SH-SY5Y (cell line): ENCODE measurements around the gene SF3A2.

Experiments used
- GATA2 ChIP-seq: IDR thresholded peaks from 2 replicates; pipeline ENCODE4 v1.6.1; 2011; ENCODE audit warnings: mild to moderate bottlenecking, low read depth, low read length
- GATA3 ChIP-seq: IDR thresholded peaks from 2 replicates; pipeline ENCODE4 v1.6.1; 2011; ENCODE audit warnings: low read depth, mild to moderate bottlenecking, low read length, moderate library complexity

GRCh38 chr19:2271234-2272103 is 34.8 kb downstream of the SF3A2 start:
- TF ChIP-seq GATA2, result no peak
- no peak for TF ChIP-seq GATA3
